GM12892 (cell line): ENCODE measurements around the gene CFDP1.

ENCODE experiments used
- POLR2A ChIP-seq: IDR thresholded peaks from 2 replicates; pipeline ENCODE4 v1.6.1; 2011; ENCODE audit warnings: low read depth, low read length, control low read depth
- POLR2AphosphoS5 ChIP-seq: IDR thresholded peaks from 2 replicates; pipeline ENCODE4 v1.6.1; 2011; ENCODE audit warnings: low read depth, low read length, control low read depth
- TAF1 ChIP-seq: IDR thresholded peaks from 2 replicates; pipeline ENCODE4 v1.6.1; 2011; ENCODE audit warnings: low read depth, mild to moderate bottlenecking, control low read depth, low read length, borderline replicate concordance

GRCh38 chr16:75265911-75266701 lies 167.2 kb downstream of the CFDP1 start:
- TF ChIP-seq POLR2A: no peak; the same call in 1 of the 2 replicates
- TF ChIP-seq TAF1: no peak
- no peak for TF ChIP-seq POLR2AphosphoS5
